Body of pancreas (tissue), 4 donors: Measurements from ENCODE around the gene GMNC. TPM values are rescaled to one million over a fixed set of nuclear protein-coding genes. Genes with fewer than 3 reads are reported as not detected.
"Not testable (repeated sequence)": the region's sequence is repeated elsewhere in the genome, so short reads cannot be mapped to it uniquely, and the experiment has no call there.

ENCODE experiments used
- ATAC-seq: fragments of 150-250 bp; one replicate; pipeline ENCODE4 v1.9.1; 2016
- DNase-seq, 4 donors: peaks; one replicate each; pipeline ENCODE4 v3.0.0-alpha.2; 2019
- H3K27ac ChIP-seq, 4 donors: fragments of 200-600 bp; sonication (generic); 1 replicate in 3 of 4; 2 replicates in 1 of 4; pipeline versions ENCODE4 v1.5.1 to v1.6.1; 2016 to 2019; ENCODE audit warnings: mild to moderate bottlenecking in 1 of 4, mixed read lengths in 1 of 4, moderate library complexity in 1 of 4
- H3K27me3 ChIP-seq, 2 donors: fragments of 200-600 bp; sonication (generic); one replicate each; pipeline ENCODE4 v1.6.0; 2016; ENCODE audit warnings: mild to moderate bottlenecking in 1 of 2
- H3K36me3 ChIP-seq, 2 donors: fragments of 200-600 bp; sonication (generic); replicated peaks in 1 of 2; 2 replicates each; pipeline ENCODE4 v1.5.1; 2016; ENCODE audit warnings: low read depth in 2 of 2; ENCODE audit not compliant: insufficient read depth in 1 of 2
- H3K4me1 ChIP-seq: fragments of 200-600 bp; sonication (generic); one replicate; pipeline ENCODE4 v1.6.0; 2016
- H3K4me3 ChIP-seq, 2 donors: fragments of 200-600 bp; sonication (generic); 1 replicate in 1 of 2; 2 replicates in 1 of 2; pipeline ENCODE4 v1.5.1; 2016 to 2019
- H3K9me3 ChIP-seq, 3 donors: fragments of 200-600 bp; sonication (generic); 1 replicate in 2 of 3; 2 replicates in 1 of 3; pipeline ENCODE4 v1.5.1; 2016
- POLR2A ChIP-seq, 3 donors: fragments of 450-650 bp; IDR thresholded peaks; one replicate each; pipeline ENCODE4 v1.6.1; 2016; ENCODE audit warnings: antibody characterized with exemption in 3 of 3, mild to moderate bottlenecking in 2 of 3
- WGBS, 2 donors: methylation state at CpG; one replicate each; pipeline ENCODE4 v1.1.5; 2017; 5-methylcytosine and 5-hydroxymethylcytosine counted together
- intact Hi-C: fragments of 100-400 bp; cut with DNase I; formaldehyde crosslinking; loops from one replicate; pipeline ENCODE4 v1.15.1; 2023
- total RNA-seq, 2 donors: library from RNA; depleted of rRNA; stranded (reverse); fragments of >200 nt; gene quantifications; one replicate each; pipeline ENCODE4 v1.1.0, GENCODE V29; 2016
- TF ChIP-seq, protein P1 (sequence below), 7 experiments: fragments of 450-650 bp in 4 of 7; fragments of 200-600 bp in 3 of 7; sonication (generic) in 3 of 7; IDR thresholded peaks; one replicate each; pipeline ENCODE4 v1.5.1; 2016 to 2019; ENCODE audit warnings: antibody characterized with exemption in 7 of 7

GMNC gene
- total RNA-seq, 2 donors from 2014 or later = 1.0 to 1.3 TPM

GRCh38 chr3:190877925-190878324 is 15.4 kb upstream of the GMNC start:
- Histone ChIP-seq H3K4me3 (no peak overlapping the region), H3K9me3 (no peaks in the 10 kb centered on the region), H3K27ac (no peak overlapping the region), H3K36me3 (no peaks in the 10 kb centered on the region), H3K27me3 (no peaks in the 10 kb centered on the region), H3K4me1 (no peaks in the 10 kb centered on the region)
- intact Hi-C loops = no loop called here
- 72 to 82% methylated on average over 17 of the region's 17 CpGs for WGBS, 2 donors
- no peak for TF ChIP-seq POLR2A (IDR thresholded peaks at IDR 0.05)
- TF ChIP-seq, protein P1, sequence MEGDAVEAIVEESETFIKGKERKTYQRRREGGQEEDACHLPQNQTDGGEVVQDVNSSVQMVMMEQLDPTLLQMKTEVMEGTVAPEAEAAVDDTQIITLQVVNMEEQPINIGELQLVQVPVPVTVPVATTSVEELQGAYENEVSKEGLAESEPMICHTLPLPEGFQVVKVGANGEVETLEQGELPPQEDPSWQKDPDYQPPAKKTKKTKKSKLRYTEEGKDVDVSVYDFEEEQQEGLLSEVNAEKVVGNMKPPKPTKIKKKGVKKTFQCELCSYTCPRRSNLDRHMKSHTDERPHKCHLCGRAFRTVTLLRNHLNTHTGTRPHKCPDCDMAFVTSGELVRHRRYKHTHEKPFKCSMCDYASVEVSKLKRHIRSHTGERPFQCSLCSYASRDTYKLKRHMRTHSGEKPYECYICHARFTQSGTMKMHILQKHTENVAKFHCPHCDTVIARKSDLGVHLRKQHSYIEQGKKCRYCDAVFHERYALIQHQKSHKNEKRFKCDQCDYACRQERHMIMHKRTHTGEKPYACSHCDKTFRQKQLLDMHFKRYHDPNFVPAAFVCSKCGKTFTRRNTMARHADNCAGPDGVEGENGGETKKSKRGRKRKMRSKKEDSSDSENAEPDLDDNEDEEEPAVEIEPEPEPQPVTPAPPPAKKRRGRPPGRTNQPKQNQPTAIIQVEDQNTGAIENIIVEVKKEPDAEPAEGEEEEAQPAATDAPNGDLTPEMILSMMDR (IDR thresholded peaks at IDR 0.05) = peak in 2 of 7 experiments; percentile 7 to 12
- DNase-seq = no peak
- ATAC-seq = no peak

- H3K27me3 ChIP-seq, H3K27ac ChIP-seq, H3K4me3 ChIP-seq, intact Hi-C loops, H3K9me3 ChIP-seq, H3K36me3 ChIP-seq, H3K4me1 ChIP-seq, DNase-seq, ATAC-seq: not testable (repeated sequence)
- 78% methylated on average over 7 of the region's 7 CpGs; no CpG with 5 or more reads in 1 of the 2 donors for WGBS, 2 donors
Measured at GRCh38 chr3:190876433-190876832, 13.9 kb upstream of the GMNC start.

DNA sequence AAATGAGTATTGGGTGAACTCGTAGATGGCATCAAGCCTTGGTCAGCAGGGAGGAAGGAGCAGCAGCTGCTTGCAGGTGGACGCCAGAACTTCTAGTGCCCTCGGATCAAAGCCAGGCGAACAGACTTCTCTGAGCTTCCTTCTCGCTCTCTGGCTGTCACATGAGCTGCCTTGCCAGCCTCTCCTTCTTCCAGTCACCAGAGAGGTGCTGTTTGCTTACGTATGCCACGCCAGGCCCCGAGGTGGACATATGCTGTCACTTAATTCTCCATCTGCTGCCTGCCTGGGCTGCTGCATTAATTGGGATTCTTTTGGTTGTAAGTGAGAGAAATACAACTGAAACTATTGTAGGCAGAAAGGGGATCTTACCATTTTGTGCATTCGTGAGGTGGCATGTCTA is 12.6 kb upstream of the GMNC start:
- H3K27me3 ChIP-seq, H3K4me3 ChIP-seq, H3K27ac ChIP-seq, intact Hi-C loops, H3K9me3 ChIP-seq, H3K36me3 ChIP-seq, H3K4me1 ChIP-seq, ATAC-seq, DNase-seq: not testable (repeated sequence)
- 89 to 100% methylated on average over 3 to 9 of the region's 9 CpGs for WGBS, 2 donors

GRCh38 chr3:190870127-190870526 is 7.6 kb upstream of the GMNC start:
- DNase-seq = no peak
- no peak for TF ChIP-seq POLR2A (IDR thresholded peaks at IDR 0.05)
- TF ChIP-seq, protein P1 (IDR thresholded peaks at IDR 0.05) = no peak
- H3K4me1 ChIP-seq = no peaks in the 10 kb centered on the region
- ATAC-seq = no peak
- WGBS, 2 donors = 25 to 27% methylated on average over 3 of the region's 3 CpGs
- intact Hi-C loops = no loop called here
- H3K27ac ChIP-seq = no peak overlapping the region
- H3K9me3 ChIP-seq = no peaks in the 10 kb centered on the region
- H3K4me3 ChIP-seq = no peak overlapping the region
- no peaks in the 10 kb centered on the region for H3K27me3 ChIP-seq
- no peaks in the 10 kb centered on the region for H3K36me3 ChIP-seq

- Histone ChIP-seq H3K9me3 (no peaks in the 10 kb centered on the region), H3K27me3 (no peaks in the 10 kb centered on the region), H3K36me3 (no peaks in the 10 kb centered on the region), H3K27ac (no peak overlapping the region), H3K4me3 (no peak overlapping the region), H3K4me1 (no peaks in the 10 kb centered on the region)
- intact Hi-C loops = no loop called here
- no peak for DNase-seq
- no peak for ATAC-seq
- TF ChIP-seq POLR2A (IDR thresholded peaks at IDR 0.05) = no peak
- TF ChIP-seq, protein P1 (IDR thresholded peaks at IDR 0.05) = no peak
- 79 to 84% methylated on average over 2 of the region's 2 CpGs for WGBS, 2 donors
Measured at GRCh38 chr3:190867071-190867470, 4.6 kb upstream of the GMNC start.

- Histone ChIP-seq H3K9me3 (no peaks in the 10 kb centered on the region), H3K27me3 (no peaks in the 10 kb centered on the region), H3K27ac (no peak overlapping the region), H3K4me1 (no peaks in the 10 kb centered on the region), H3K4me3 (no peak overlapping the region), H3K36me3 (no peaks in the 10 kb centered on the region)
- intact Hi-C loops = no loop called here
- WGBS, 2 donors = 39 to 46% methylated on average over 7 of the region's 7 CpGs
- TF ChIP-seq, protein P1 (IDR thresholded peaks at IDR 0.05) = peak in 2 of 7 experiments; percentile 22 to 30
- no peak for TF ChIP-seq POLR2A (IDR thresholded peaks at IDR 0.05)
- peak in 2 of 4 donors; percentile 13 to 39 for DNase-seq
- ATAC-seq = no peak
Measured at GRCh38 chr3:190865828-190866227, 3.3 kb upstream of the GMNC start.
